Forelimb muscle (tissue), 1 donor: Measurements from ENCODE around the gene OR2A42. TPM values are rescaled to one million over a fixed set of nuclear protein-coding genes. Genes with fewer than 3 reads are reported as not detected.
"Not testable (repeated sequence)": the region's sequence is repeated elsewhere in the genome, so short reads cannot be mapped to it uniquely, and the experiment has no call there.

Experiments
- DNase-seq: peaks from one replicate; pipeline ENCODE4 v3.0.0-alpha.2; 2013; ENCODE audit warnings: low read depth
- polyA plus RNA-seq: library from polyadenylated mRNA; unstranded; fragments of 120-200 nt; gene quantifications from one replicate; pipeline ENCODE4 v1.2.1, GENCODE V29; 2013; ENCODE audit not compliant: insufficient read length

Gene OR2A42
- polyA plus RNA-seq, result 0.34 TPM

DNA sequence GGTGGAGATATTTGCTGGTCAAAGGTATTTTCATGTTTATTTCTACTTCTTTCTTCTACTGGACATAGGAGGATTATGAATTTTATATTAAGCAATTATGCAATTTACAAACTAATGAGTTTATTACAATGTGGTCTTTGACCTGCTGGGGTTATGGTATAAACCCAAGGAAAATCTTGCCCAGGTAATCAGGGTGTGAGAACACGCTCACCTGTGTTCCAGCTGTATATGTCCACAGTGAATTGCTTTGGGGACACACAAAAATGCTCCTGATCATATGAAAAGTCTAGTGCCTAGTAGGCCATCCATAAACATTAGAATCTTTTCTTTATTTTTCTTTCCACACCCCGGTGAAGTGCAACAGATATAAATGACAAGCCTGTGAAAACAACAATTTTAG, at the start of gene OR2A42:
TSS of gene OR2A42 (minus strand) at position 241 of the 400 bp plus-strand sequence. CDS start 6,762 bp downstream, outside the sequence.
- DNase-seq, result not testable (repeated sequence)

DNA sequence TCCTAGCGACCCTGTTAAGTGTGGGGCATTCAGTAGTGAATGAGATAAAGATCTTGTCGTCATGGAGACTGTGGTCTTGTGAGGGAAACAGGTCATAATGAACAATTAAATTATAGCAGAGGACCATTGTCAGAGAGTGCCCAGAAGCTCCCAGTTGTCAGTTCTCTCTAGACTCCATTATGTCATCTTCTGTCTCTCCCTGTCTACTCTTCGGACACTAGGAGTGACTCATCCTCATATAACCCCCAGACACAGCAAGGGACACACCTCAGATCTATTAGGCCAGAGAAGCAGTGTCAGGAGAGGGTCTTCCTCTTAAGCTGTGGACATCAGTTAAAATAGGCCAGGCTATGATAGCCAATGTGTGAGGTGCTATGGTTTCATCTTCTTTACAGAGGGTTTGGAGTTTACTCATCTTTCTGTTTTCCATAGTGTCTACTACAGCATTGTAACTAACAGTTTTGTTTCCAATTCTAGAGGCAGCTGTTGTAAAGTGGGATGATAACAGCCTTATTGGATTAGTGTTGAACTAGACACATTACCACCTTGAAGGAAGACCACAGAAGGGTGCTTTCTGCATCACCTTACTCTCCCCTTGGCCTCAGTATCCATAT, 47.9 kb upstream of the OR2A42 start:
- DNase-seq, result not testable (repeated sequence)

DNA sequence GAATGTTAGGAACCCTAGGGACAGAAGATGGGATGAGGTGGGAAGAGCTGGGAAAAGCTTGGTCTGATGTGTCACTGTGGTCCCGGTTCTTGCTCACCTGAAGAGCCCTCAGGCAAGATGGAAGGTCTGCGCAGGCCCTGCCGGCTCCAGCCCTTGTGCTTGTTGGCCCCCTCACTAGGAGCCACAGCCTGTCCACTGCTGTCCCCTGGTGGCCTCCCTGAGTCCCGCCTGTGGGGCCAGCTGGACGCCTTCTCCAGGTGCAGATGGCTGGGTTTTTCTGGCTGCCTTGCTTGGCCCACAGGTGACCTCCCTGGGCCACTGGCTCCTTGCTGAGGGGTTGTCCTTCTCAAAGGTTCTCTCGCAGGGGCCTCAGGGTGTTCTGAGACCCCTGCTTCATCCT, 44.3 kb upstream of the OR2A42 start:
- not testable (repeated sequence) for DNase-seq

DNA sequence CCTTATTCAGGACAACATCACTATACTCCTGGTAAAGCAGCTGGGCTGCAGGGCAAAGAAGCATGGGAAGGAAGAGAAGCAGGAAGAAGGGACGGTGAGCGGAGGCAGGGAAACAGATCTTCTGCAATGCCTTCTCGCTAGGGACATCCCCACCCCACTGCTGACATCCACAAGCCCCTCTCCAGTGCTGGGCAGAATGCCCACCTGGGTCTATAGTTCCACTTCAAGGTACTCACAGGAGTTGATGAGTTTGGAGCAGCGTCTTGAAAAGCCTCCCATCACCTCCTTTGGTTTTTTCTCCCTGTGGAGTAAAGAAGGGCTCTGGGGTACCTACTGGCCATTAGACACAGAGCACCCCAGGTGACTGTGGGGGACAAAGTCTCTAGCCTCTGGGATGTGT, 43.1 kb upstream of the OR2A42 start:
- DNase-seq, result not testable (repeated sequence)

GRCh38 chr7:144281981-144282380, 42.6 kb upstream of the OR2A42 start:
- DNase-seq, result not testable (repeated sequence)

DNA sequence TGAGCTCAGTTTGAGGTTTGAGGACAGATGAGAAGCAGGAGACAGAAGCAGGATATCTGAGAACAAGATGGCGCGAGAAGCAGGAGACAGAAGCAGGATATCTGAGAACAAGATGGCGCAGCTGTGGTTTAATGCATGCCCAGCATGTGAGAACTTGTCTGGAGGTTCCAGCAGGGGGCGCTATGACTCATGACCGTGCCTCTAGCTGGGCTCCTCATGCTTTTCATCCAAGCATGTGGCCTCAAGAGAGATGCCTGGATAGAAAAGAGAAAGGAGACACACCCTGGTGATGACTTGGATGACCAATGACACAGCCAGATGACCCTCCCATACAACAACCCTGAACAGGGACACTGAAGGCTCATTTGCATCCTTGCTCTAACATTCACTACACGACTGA, 40.6 kb upstream of the OR2A42 start:
- not testable (repeated sequence) for DNase-seq

- not testable (repeated sequence) for DNase-seq
Measured at GRCh38 chr7:144275281-144275680, 35.9 kb upstream of the OR2A42 start.

- DNase-seq, result not testable (repeated sequence)
Measured at GRCh38 chr7:144269188-144269587, 29.8 kb upstream of the OR2A42 start, which contains the start of gene CTAGE8. CTAGE8 (minus strand) TSS chr7:144269288; CDS start chr7:144269250, 38 bp downstream.

DNA sequence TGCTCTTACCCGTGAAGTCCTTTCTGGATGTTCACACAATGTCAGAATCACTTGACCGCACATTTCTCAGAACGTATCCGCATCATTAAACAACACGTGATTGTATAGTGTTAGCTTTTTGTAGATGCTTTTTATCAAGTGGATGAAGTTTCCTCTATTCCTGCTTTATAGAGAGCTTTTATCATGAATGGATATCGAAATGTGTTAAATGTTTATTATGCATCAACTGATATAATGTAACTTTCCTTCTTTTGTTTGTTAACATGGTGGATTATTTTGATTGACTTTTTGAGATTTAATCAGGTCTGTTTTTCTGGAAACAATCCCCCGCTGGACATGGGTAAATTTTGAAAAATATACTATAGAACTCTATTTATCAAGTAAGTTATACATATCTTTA, 25.3 kb upstream of the OR2A42 start, which contains the start of gene OR2A7:
TSS of gene OR2A7 (minus strand) at position 101 of the 400 bp plus-strand sequence. CDS start 5,164 bp downstream, outside the sequence.
- DNase-seq, result not testable (repeated sequence)

DNA sequence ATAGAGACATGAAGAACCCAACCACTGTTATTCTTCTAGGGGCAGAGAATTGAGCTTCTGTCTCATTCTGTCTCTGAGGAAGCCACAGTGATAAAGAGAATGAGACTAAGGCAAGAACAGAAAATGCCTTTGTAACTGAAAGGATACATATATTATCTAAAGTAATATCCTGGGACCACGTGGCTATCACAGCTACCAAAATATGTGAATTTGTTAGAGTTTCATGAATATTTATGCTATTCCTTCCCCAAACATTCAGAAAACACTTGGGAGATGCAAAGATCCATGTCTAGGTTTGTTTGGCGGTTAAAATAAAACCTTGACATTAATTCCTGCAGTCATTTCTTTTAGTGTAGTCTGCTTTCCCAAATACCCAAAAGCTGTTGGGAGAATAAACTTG, 22.7 kb upstream of the OR2A42 start:
- DNase-seq, result not testable (repeated sequence)

DNA sequence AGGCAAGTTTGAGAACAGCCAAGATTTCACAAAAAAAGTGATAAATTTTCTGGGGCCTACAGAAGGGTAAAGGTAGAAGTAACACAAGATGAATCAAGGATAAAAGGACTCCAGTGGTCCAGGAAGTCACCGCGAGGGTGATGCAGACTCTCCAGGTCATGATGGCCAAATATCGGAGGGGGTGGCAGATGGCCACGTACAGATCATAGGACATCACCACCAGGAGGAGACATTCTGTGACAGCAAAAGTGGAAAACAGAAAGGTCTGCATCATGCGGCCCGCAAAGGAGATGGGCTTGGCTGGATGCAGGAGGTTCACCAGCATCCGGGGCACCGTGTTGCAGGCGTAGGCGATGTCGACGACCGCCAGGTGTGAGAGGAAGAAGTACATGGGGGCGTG, 19.7 kb upstream of the OR2A42 start:
- not testable (repeated sequence) for DNase-seq

GRCh38 chr7:144256112-144256511, 16.7 kb upstream of the OR2A42 start:
- DNase-seq, result no peak

DNA sequence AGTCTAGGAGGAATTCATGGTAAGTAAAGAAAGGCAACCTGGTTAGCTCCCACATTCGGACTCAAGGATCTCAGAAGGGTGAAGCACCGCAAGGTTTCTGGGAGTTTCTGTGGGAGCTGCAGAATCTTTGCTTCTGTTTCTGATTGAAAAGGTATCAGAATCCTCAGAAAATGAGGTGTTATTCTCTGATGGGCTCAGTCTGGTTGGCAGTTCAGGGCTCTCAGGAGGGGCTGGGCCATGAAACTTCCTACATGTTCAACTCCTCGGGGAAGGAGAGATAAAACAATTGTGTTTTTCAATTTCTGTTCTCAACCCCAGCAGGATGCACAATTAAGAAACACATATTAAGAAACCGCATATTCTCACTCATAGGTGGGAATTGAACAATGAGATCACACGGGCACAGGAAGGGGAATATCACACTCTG, 16.1 kb upstream of the OR2A42 start:
- DNase-seq, result no peak

DNA sequence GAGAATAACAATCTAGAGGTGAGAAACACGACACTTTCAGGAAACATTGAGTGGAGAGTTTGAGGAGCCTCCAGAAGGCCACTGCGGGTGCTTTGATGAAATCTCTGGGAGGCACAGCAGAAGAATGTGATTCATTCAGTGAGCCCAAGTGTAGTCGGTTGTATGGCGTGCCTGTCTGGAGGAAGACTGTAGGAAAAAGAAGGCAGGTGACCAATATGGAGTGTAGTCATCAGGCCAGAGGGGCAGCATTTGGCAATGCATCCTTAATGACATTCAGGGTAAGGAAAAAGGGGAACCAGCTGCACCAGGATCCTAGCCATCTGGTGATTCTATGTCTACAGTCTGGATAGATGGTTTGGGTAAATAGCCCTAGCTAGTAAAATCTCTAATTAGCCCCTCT, 12.9 kb upstream of the OR2A42 start:
- DNase-seq, result not testable (repeated sequence)

DNA sequence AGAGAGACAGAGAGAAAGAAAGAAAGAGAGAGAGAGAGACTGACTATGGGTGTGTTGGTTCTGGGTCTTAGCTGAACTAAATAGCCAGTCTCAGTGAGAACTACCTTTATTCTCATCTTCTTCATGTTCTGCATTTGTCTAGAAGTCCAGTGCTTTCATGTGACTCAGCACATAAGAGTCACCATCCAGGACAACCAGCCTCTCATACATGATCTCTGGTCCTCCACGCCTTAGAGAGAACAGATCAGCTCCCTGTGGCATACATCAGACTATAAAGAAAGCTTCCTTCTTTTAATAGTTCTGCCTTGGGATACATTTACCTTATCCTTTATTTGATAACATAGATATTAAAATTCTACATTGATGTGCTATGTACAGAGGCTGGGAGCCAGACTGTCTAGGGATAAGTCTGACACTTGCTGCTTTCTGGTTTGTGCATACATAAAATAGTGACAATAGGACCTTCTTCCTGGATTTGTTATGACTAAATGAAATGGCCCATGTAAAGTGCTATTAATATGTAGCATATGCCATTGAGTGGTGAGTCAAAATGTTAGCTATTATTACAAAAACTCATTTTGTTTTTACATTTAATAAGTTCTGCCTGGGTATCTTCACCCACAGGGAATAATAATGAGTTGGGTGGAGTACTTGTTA, 8.4 kb upstream of the OR2A42 start:
- not testable (repeated sequence) for DNase-seq

GRCh38 chr7:144246967-144247366, 7.6 kb upstream of the OR2A42 start:
- DNase-seq, result not testable (repeated sequence)

GRCh38 chr7:144245372-144245771, 6.0 kb upstream of the OR2A42 start:
- not testable (repeated sequence) for DNase-seq

DNA sequence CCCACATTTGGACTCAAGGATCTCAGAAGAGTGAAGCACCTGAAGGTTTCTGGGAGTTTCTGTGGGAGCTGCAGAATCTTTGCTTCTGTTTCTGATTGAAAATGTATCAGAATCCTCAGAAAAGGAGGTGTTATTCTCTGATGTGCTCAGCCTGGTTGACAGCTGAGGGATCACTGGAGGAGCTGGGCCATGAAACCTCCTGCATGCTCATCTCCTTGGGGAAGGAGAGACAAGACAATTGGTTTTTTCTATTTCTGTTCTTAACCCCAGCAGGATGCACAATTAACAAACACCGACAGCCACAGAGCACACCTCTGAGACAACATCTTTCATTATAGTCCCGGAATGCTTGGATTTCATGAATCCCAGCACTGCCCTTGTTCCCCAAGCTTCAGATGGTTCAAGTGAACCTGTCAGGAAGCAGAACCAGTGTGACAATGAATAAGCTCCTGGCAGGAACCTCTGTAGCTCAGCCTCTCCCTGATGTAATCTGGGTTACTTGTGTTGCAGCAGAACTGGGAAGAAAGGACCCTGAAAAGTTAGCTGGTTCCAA, 799 bp downstream of the OR2A42 start:
- DNase-seq, result not testable (repeated sequence)

GRCh38 chr7:144233039-144233438, 6.4 kb downstream of the OR2A42 start:
- DNase-seq, result not testable (repeated sequence)

DNA sequence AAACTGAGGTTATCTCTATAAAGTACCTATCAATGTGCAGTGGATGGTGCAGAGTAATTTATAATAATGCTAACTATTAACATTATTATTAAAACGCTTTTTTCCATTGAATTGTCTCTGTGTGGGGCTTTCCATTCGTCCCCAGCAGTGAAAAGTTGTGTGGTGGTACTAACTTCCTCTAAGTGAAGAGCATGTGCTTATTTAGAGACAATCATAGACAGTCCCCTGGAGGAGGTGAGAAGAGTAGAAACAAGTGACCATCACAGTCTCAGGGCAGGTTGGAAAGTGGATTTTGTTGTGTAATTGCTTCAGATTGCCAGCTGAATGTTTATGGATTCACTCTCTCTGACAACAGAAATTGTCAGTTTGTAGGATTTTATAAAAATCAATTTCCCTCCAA, 8.4 kb downstream of the OR2A42 start:
- not testable (repeated sequence) for DNase-seq

GRCh38 chr7:144228810-144229209, 10.6 kb downstream of the OR2A42 start:
- not testable (repeated sequence) for DNase-seq

GRCh38 chr7:144226866-144227265, 12.5 kb downstream of the OR2A42 start:
- DNase-seq, result not testable (repeated sequence)

- DNase-seq, result not testable (repeated sequence)
Measured at GRCh38 chr7:144223675-144224074, 15.7 kb downstream of the OR2A42 start.
